GM18858 (cell line): ENCODE measurements around the gene ITGA6.

Experiments used
- ATAC-seq: cut with Tn5 transposase; IDR thresholded peaks from one replicate; pipeline ENCODE4 v1.9.1; 2021; ENCODE audit not compliant: unreplicated experiment

The ITGA6 gene

GRCh38 chr2:172427256-172427989 lies at the start of gene ITGA6:
Gene ITGA6 (plus strand): TSS chr2:172427586.
- no peak for ATAC-seq

GRCh38 chr2:172380436-172381274 lies 46.7 kb upstream of the ITGA6 start:
- no peak for ATAC-seq

GRCh38 chr2:172381275-172382027 lies 45.9 kb upstream of the ITGA6 start:
- ATAC-seq = no peak

- ATAC-seq = no peak
Measured at GRCh38 chr2:172387361-172387760, 40.0 kb upstream of the ITGA6 start.

GRCh38 chr2:172389685-172390339 lies 37.6 kb upstream of the ITGA6 start:
- ATAC-seq = no peak

- no peak for ATAC-seq
Measured at GRCh38 chr2:172394002-172394401, 33.4 kb upstream of the ITGA6 start.

- no peak for ATAC-seq
Measured at GRCh38 chr2:172395503-172395902, 31.9 kb upstream of the ITGA6 start.

- ATAC-seq = no peak
Measured at GRCh38 chr2:172397148-172397834, 30.1 kb upstream of the ITGA6 start.

- no peak for ATAC-seq
Measured at GRCh38 chr2:172398440-172398839, 28.9 kb upstream of the ITGA6 start.

GRCh38 chr2:172399765-172400164 lies 27.6 kb upstream of the ITGA6 start:
- no peak for ATAC-seq

- no peak for ATAC-seq
Measured at GRCh38 chr2:172402198-172402597, 25.2 kb upstream of the ITGA6 start.

GRCh38 chr2:172403402-172403801 lies 24.0 kb upstream of the ITGA6 start:
- no peak for ATAC-seq

- no peak for ATAC-seq
Measured at GRCh38 chr2:172403881-172404468, 23.4 kb upstream of the ITGA6 start.

GRCh38 chr2:172404824-172405223 lies 22.6 kb upstream of the ITGA6 start:
- ATAC-seq = no peak

- ATAC-seq = no peak
Measured at GRCh38 chr2:172405673-172406072, 21.7 kb upstream of the ITGA6 start.

- no peak for ATAC-seq
Measured at GRCh38 chr2:172408143-172408766, 19.1 kb upstream of the ITGA6 start.

- no peak for ATAC-seq
Measured at GRCh38 chr2:172409042-172409441, 18.3 kb upstream of the ITGA6 start.

GRCh38 chr2:172412984-172413492 lies 14.3 kb upstream of the ITGA6 start:
- no peak for ATAC-seq

- no peak for ATAC-seq
Measured at GRCh38 chr2:172415157-172415864, 12.1 kb upstream of the ITGA6 start.
